Measurements from ENCODE around the gene ANKRD16. TPM values are rescaled to one million over a fixed set of nuclear protein-coding genes. Genes with fewer than 3 reads are reported as not detected.
"Not testable (repeated sequence)": the region's sequence is repeated elsewhere in the genome, so short reads cannot be mapped to it uniquely, and the experiment has no call there.

Gene ANKRD16
- polyA plus RNA-seq, 1 experiment: 5.9 TPM

DNA sequence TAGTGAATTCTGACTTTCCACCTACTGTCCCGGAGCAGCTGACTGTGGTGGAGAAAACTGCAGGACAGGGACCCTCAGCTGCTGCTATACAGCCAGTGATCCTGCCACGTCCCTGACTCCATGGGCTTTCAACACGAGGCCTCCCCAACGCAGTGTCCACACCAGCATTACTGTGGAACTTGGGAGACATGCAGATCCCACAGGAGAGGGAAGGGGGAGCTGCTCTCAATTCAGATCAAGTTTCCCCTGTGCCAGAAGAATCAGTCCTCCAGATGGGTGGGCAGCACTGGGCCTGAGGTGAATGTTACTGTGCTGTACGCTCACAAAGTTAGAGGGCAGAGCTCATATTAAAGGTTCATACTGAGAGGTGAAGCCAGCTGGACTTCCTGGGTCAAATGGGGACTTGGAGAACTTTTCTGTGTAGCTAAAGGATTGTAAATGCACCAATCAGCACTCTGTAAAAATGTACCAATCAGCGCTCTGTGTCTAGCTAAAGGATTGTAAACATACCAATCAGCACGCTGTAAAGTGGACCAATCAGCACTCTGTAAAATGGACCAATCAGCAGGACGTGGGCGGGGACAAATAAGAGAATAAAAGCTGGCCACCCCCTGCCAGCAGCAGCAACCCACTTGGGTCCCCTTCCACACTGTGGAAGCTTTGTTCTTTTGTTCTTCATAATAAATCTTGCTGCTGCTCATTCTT, 26.6 kb downstream of the ANKRD16 start:
- H3K27me3 ChIP-seq (ENCODE audit: control insufficient read depth, insufficient read depth, low read length); H3K4me3 ChIP-seq (ENCODE audit: low read depth, low read length); H3K9me3 ChIP-seq (ENCODE audit: control insufficient read depth, insufficient read depth, low read length); DNase-seq (ENCODE audit: low read depth, low spot score); H3K27ac ChIP-seq (ENCODE audit: low read depth, low read length); POLR2A ChIA-PET: not testable (repeated sequence)
- CTCF ChIA-PET: interaction anchor here (2.0 kb wide), 1 partner anchor 10 kb away, joined by 9 read pairs; no protein-coding TSS in a partner anchor

DNA sequence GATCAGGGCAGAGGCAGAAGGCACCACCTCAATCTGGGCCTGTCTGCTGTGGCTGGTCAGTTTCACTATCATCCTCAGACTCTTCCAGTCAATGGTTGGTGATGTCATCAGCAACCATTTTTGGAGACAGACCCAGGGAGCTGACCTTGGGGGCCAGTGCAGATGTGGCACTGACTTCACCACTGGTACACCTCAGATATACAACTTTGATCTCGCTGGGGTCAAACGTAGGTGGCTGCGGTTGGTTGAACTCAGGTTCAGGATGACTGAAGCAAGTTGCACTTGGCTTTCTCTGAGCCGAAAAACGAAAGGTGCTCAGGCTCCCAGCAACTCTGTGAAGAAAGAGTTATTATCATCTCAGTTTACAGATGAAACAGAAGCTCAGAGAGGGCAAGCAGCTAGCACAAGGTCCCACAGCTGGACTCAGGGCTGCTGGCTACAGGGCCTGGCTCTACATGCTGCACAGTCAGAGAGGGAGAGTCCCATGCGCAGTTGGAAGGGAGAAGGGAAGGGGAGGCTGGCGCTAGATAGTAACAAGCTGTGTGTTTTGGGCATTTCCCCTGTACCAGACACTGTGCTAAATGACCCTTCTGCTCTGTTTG, 27.2 kb downstream of the ANKRD16 start:
- Histone ChIP-seq H3K27ac (ENCODE audit: low read depth, low read length) (no peak overlapping the region), H3K4me3 (ENCODE audit: low read depth, low read length) (no peak overlapping the region), H3K27me3 (ENCODE audit: control insufficient read depth, insufficient read depth, low read length) (no peaks in the 10 kb centered on the region), H3K9me3 (ENCODE audit: control insufficient read depth, insufficient read depth, low read length) (peaks cover 2% of the 10 kb centered on the region; the same call in 1 of the 2 replicates)
- CTCF ChIA-PET: interaction anchor here (2.0 kb wide), 1 partner anchor 11 kb away, joined by 9 read pairs; no protein-coding TSS in a partner anchor
- POLR2A ChIA-PET: interaction anchor here (0.8 to 1.2 kb wide), 2 partner anchors 18 to 49 kb away, joined by 5 to 6 read pairs; partner anchors contain the start of gene GDI2
- DNase-seq (ENCODE audit: low read depth, low spot score): no peak
- TF ChIP-seq, protein P1, sequence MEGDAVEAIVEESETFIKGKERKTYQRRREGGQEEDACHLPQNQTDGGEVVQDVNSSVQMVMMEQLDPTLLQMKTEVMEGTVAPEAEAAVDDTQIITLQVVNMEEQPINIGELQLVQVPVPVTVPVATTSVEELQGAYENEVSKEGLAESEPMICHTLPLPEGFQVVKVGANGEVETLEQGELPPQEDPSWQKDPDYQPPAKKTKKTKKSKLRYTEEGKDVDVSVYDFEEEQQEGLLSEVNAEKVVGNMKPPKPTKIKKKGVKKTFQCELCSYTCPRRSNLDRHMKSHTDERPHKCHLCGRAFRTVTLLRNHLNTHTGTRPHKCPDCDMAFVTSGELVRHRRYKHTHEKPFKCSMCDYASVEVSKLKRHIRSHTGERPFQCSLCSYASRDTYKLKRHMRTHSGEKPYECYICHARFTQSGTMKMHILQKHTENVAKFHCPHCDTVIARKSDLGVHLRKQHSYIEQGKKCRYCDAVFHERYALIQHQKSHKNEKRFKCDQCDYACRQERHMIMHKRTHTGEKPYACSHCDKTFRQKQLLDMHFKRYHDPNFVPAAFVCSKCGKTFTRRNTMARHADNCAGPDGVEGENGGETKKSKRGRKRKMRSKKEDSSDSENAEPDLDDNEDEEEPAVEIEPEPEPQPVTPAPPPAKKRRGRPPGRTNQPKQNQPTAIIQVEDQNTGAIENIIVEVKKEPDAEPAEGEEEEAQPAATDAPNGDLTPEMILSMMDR (IDR thresholded peaks at IDR 0.05; ENCODE audit: low read depth, low read length): no peak

DNA sequence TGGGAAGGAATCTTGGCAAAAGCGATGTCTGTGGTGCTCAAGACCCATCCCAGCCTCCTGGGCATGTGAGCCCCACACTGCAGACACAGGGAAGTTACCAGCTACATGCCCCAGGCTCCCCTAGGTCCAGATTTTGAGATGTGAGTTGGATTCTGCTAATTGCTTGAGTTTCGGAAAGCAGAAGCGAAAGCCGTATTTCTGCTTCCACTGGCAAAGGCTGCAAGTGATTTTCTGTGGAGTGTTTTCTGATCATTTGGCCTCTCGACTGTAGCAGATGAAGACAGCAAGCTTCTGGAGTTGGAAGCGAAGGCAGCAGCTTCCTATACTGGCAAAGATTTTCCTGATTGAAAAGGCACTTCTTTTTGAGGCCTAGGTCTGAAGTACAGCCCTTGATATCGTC, 29.6 kb downstream of the ANKRD16 start:
- POLR2A ChIA-PET: interaction anchor here (0.7 kb wide), 1 partner anchor 414 kb away, joined by 3 read pairs; no protein-coding TSS in a partner anchor
- CTCF ChIA-PET: interaction anchor here (1.3 kb wide), 1 partner anchor 11 kb away, joined by 3 read pairs; no protein-coding TSS in a partner anchor
- TF ChIP-seq, protein P1 (IDR thresholded peaks at IDR 0.05; ENCODE audit: low read depth, low read length): no peak
- Histone ChIP-seq H3K9me3 (ENCODE audit: control insufficient read depth, insufficient read depth, low read length) (peaks cover 2% of the 10 kb centered on the region; the same call in 1 of the 2 replicates), H3K27ac (ENCODE audit: low read depth, low read length) (no peak overlapping the region), H3K4me3 (ENCODE audit: low read depth, low read length) (no peak overlapping the region), H3K27me3 (ENCODE audit: control insufficient read depth, insufficient read depth, low read length) (peaks cover 2% of the 10 kb centered on the region)
- DNase-seq (ENCODE audit: low read depth, low spot score): no peak

DNA sequence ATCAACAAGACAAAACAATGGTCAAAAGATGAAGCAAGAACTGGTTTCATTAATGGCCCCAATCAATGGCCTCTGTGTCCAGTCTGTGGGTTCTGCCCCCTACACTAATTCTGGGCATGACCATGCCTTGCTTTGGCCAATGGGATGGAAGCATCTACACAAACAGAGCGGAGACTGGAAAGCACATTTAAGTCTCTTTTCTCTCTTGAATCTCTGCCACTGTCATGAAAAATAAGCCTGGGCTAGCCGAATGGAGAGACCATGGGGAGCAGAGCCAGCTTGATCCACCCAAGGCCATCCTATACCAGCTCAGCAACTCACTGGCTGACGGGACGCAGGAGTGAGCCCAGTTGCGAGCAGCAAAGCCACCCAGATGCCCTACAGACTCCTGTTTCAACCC, 30.9 kb downstream of the ANKRD16 start:
- no peak for DNase-seq (ENCODE audit: low read depth, low spot score)
- TF ChIP-seq, protein P1 (IDR thresholded peaks at IDR 0.05; ENCODE audit: low read depth, low read length): no peak
- CTCF ChIA-PET: interaction anchor here (0.6 kb wide), 1 partner anchor 72 kb away, joined by 5 read pairs; no protein-coding TSS in a partner anchor
- Histone ChIP-seq H3K27me3 (ENCODE audit: control insufficient read depth, insufficient read depth, low read length) (peaks cover 2% of the 10 kb centered on the region), H3K9me3 (ENCODE audit: control insufficient read depth, insufficient read depth, low read length) (peaks cover 2% of the 10 kb centered on the region; the same call in 1 of the 2 replicates), H3K27ac (ENCODE audit: low read depth, low read length) (no peak overlapping the region), H3K4me3 (ENCODE audit: low read depth, low read length) (no peak overlapping the region)
- POLR2A ChIA-PET: interaction anchor here (0.7 kb wide), 1 partner anchor 86 kb away, joined by 3 read pairs; no protein-coding TSS in a partner anchor

DNA sequence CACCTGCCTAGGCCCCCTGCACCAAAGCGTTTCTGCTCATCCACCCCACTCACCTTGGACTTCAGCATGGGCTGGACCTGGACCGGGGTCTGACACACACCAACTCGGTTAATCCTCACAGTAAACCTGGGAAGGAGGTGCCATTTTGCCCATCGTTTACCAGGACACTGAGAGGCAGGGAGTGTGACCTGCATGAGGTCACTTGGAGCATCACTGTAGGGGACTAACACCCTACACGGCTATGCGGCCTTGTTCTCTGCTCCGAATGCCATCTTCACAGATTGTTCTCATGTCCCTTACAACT, 33.0 kb downstream of the ANKRD16 start:
- 0 out of 2 replicates have a peak, but pooled peaks cover 2% of the 10 kb centered on the region for H3K9me3 ChIP-seq (ENCODE audit: control insufficient read depth, insufficient read depth, low read length)
- CTCF ChIA-PET: no interaction called here
- no peak for DNase-seq (ENCODE audit: low read depth, low spot score)
- POLR2A ChIA-PET: interaction anchor here (0.6 kb wide), 1 partner anchor 19 kb away, joined by 3 read pairs; no protein-coding TSS in a partner anchor
- TF ChIP-seq, protein P1 (IDR thresholded peaks at IDR 0.05; ENCODE audit: low read depth, low read length): no peak
- no peak overlapping the region for H3K4me3 ChIP-seq (ENCODE audit: low read depth, low read length)
- H3K27ac ChIP-seq (ENCODE audit: low read depth, low read length): no peak overlapping the region
- peaks cover 2% of the 10 kb centered on the region for H3K27me3 ChIP-seq (ENCODE audit: control insufficient read depth, insufficient read depth, low read length)

Measured in AG04450 (cell line).